Activated B cell treated with CpG ODN at 0.5 μM for 24 hours (primary cell): ENCODE measurements around the gene CERT1. TPM values are rescaled to one million over a fixed set of nuclear protein-coding genes. Genes with fewer than 3 reads are reported as not detected.

ENCODE experiments used
- ATAC-seq: fragments of 200-7000 bp; cut with Tn5 transposase; one replicate; pipeline ENCODE4 v1.10.0; 2021; ENCODE audit warnings: low read depth, mild to moderate bottlenecking, moderate library complexity
- CTCF ChIA-PET: fragments of 350-600 bp; sonication (Branson Sonifier 250); formaldehyde crosslinking; loops from one replicate; lab custom pipeline; 2021; ENCODE audit warnings: antibody characterized with exemption; lab: Charles Lee
- POLR2A ChIA-PET: fragments of 350-600 bp; sonication (Branson Sonifier 250); formaldehyde crosslinking; loops from one replicate; lab custom pipeline; 2021; ENCODE audit warnings: antibody characterized with exemption; lab: Charles Lee
- DNase-seq: peaks from one replicate; pipeline ENCODE4 v3.0.0; 2022
- H3K27ac Mint-ChIP-seq: one replicate; pipeline ENCODE4 v1.8.0; 2020; ENCODE audit warnings: mixed read lengths
- H3K27me3 Mint-ChIP-seq: one replicate; pipeline ENCODE4 v1.8.0; 2021; ENCODE audit warnings: mixed read lengths
- H3K36me3 Mint-ChIP-seq: one replicate; pipeline ENCODE4 v1.8.0; 2021; ENCODE audit warnings: low read depth, mixed read lengths
- H3K4me1 Mint-ChIP-seq: one replicate; pipeline ENCODE4 v1.8.0; 2021; ENCODE audit warnings: mixed read lengths
- H3K4me3 Mint-ChIP-seq: one replicate; pipeline ENCODE4 v1.8.0; 2020; ENCODE audit warnings: mild to moderate bottlenecking, mixed read lengths
- H3K9me3 Mint-ChIP-seq: one replicate; pipeline ENCODE4 v1.8.0; 2020; ENCODE audit warnings: mixed read lengths
- CTCF ChIP-seq: fragments of 200-600 bp; IDR thresholded peaks from one replicate; pipeline ENCODE4 v1.8.0; 2022; ENCODE audit warnings: antibody characterized with exemption, mild to moderate bottlenecking
- intact Hi-C: fragments of 100-400 bp; cut with micrococcal nuclease; formaldehyde crosslinking; loops from one replicate; pipeline ENCODE4 v1.15.1; 2024
- total RNA-seq: library from RNA; stranded (reverse); gene quantifications from 2 replicates; pipeline ENCODE4 v1.2.3, GENCODE V29; 2022

Gene CERT1
- total RNA-seq, 1 donor from 2014 or later: 49.5 TPM

GRCh38 chr5:75475364-75475763, 36.1 kb downstream of the CERT1 start:
- no peak for ATAC-seq
- H3K36me3 Mint-ChIP-seq: peaks cover 39% of the 10 kb centered on the region
- ChIA-PET POLR2A (no interaction called here), CTCF (no interaction called here)
- no peak for TF ChIP-seq CTCF
- H3K4me1 Mint-ChIP-seq: peaks cover 4% of the 10 kb centered on the region
- H3K27ac Mint-ChIP-seq: no peak overlapping the region
- no peak for DNase-seq
- H3K9me3 Mint-ChIP-seq: peaks cover 15% of the 10 kb centered on the region
- no peak overlapping the region for H3K4me3 Mint-ChIP-seq
- no peaks in the 10 kb centered on the region for H3K27me3 Mint-ChIP-seq
- intact Hi-C loops: no loop called here

GRCh38 chr5:75473463-75473862, 38.0 kb downstream of the CERT1 start:
- no peak overlapping the region for H3K27ac Mint-ChIP-seq
- H3K9me3 Mint-ChIP-seq: peaks cover 28% of the 10 kb centered on the region
- no peak for TF ChIP-seq CTCF
- H3K4me1 Mint-ChIP-seq: peaks cover 4% of the 10 kb centered on the region
- H3K27me3 Mint-ChIP-seq: no peaks in the 10 kb centered on the region
- ATAC-seq (no peak), DNase-seq (no peak)
- intact Hi-C loops: no loop called here
- ChIA-PET POLR2A (no interaction called here), CTCF (no interaction called here)
- no peak overlapping the region for H3K4me3 Mint-ChIP-seq
- H3K36me3 Mint-ChIP-seq: peaks cover 46% of the 10 kb centered on the region

DNA sequence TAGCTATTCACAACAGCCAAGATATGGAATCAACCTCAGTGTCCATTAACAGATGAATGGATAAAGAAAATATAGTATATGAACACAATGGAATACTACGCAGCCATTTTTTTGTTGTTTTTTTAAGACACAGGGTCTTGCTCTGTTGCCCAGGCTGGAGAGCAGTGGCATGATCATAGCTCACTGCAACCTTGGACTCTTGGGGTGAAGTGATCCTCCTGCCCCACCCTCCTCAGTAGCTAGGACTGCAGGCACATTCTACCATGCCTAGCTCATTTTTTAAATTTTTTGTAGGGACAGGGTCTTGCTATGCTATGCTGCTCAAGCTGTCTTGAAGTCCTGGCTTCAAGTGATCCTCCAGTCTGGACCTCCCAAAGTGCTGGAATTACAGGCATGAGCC, 38.5 kb downstream of the CERT1 start:
- ChIA-PET POLR2A (no interaction called here), CTCF (no interaction called here)
- ATAC-seq: no peak
- H3K4me1 Mint-ChIP-seq: peaks cover 4% of the 10 kb centered on the region
- intact Hi-C loops: no loop called here
- no peak for DNase-seq
- no peaks in the 10 kb centered on the region for H3K27me3 Mint-ChIP-seq
- H3K4me3 Mint-ChIP-seq: no peak overlapping the region
- no peak for TF ChIP-seq CTCF
- H3K36me3 Mint-ChIP-seq: peaks cover 48% of the 10 kb centered on the region
- H3K27ac Mint-ChIP-seq: no peak overlapping the region
- H3K9me3 Mint-ChIP-seq: peaks cover 28% of the 10 kb centered on the region

DNA sequence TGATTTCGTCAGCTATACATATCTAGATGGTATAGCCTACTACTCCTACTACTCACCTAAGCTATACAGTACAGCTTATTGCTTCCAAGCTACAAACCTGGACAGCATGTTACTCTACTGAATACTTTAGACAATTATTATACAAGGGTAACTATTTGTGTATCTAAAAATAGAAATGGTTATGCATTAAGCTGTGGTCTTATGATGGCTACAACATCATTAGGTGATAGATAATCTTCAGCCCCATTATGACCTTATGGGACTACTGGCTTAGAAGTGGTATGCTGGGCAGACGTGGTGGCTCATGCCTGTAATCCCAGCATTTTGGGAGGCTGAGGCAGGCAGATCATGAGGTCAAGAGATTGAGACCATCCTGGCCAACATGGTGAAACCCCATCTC, 40.2 kb downstream of the CERT1 start:
- H3K36me3 Mint-ChIP-seq: peaks cover 53% of the 10 kb centered on the region
- no peak overlapping the region for H3K4me3 Mint-ChIP-seq
- H3K9me3 Mint-ChIP-seq: peaks cover 28% of the 10 kb centered on the region
- ATAC-seq (no peak), DNase-seq (no peak)
- no peak overlapping the region for H3K27ac Mint-ChIP-seq
- CTCF ChIA-PET: interaction anchor here (1.2 kb wide), 1 partner anchor 10 kb away, joined by 3 read pairs; no protein-coding TSS in a partner anchor
- POLR2A ChIA-PET: no interaction called here
- intact Hi-C loops: no loop called here
- H3K27me3 Mint-ChIP-seq: no peaks in the 10 kb centered on the region
- TF ChIP-seq CTCF: no peak
- H3K4me1 Mint-ChIP-seq: peaks cover 7% of the 10 kb centered on the region

DNA sequence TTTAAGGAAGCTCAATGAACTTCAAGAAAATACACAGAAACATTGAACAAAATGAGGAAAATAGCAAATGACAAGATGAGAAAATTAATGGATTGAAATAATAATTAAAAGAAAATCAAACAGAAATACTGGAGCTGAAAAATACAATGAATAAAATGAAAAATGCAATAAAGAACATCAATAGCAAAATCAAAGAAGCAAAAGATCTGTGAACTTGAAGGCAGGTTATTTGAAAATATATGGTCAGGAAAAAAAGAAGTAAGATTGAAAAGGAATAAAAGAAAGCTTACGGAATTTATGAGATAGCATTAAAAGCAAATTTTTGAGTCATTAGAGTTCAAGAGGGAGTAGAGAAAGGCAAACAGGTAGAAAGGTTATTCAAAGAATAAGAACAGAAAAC, 42.4 kb downstream of the CERT1 start:
- Mint-ChIP-seq H3K27ac (no peak overlapping the region), H3K4me3 (no peak overlapping the region), H3K36me3 (peaks cover 53% of the 10 kb centered on the region), H3K9me3 (peaks cover 28% of the 10 kb centered on the region), H3K4me1 (peaks cover 21% of the 10 kb centered on the region), H3K27me3 (no peaks in the 10 kb centered on the region)
- intact Hi-C loops: no loop called here
- CTCF ChIA-PET: no interaction called here
- ATAC-seq (no peak), DNase-seq (no peak)
- TF ChIP-seq CTCF: no peak
- POLR2A ChIA-PET: no interaction called here
